CD4-positive, alpha-beta T cell treated with Interleukin-17A for 1 hour (primary cell): ENCODE data around the gene DNMT3L.
"Not testable (repeated sequence)": the region's sequence is repeated elsewhere in the genome, so short reads cannot be mapped to it uniquely, and the experiment has no call there.

ENCODE experiments used
- DNase-seq: peaks from one replicate; pipeline ENCODE4 v3.0.0-alpha.2; 2020

The DNMT3L gene

GRCh38 chr21:44275041-44275440 is 13.3 kb upstream of the DNMT3L start:
- no peak for DNase-seq

GRCh38 chr21:44273046-44273445 is 11.3 kb upstream of the DNMT3L start:
- DNase-seq, result no peak

- no peak for DNase-seq
These were observed 10.7 kb upstream of the DNMT3L start for GRCh38 chr21:44272284-44272858.

GRCh38 chr21:44271558-44272283 is 10.0 kb upstream of the DNMT3L start:
- no peak for DNase-seq

GRCh38 chr21:44269090-44269489 is 7.4 kb upstream of the DNMT3L start:
- DNase-seq, result no peak

- DNase-seq, result peak; percentile 47
These were observed 6.0 kb upstream of the DNMT3L start for GRCh38 chr21:44267655-44268142.

GRCh38 chr21:44265734-44266270 is 4.1 kb upstream of the DNMT3L start:
- no peak for DNase-seq

GRCh38 chr21:44263768-44264167 is 2.1 kb upstream of the DNMT3L start:
- DNase-seq, result no peak

- no peak for DNase-seq
These were observed 1.6 kb upstream of the DNMT3L start for GRCh38 chr21:44263221-44263760.

GRCh38 chr21:44262338-44263056 is 800 bp upstream of the DNMT3L start:
- no peak for DNase-seq

GRCh38 chr21:44260791-44261631 is 686 bp downstream of the DNMT3L start:
- DNase-seq, result no peak

- no peak for DNase-seq
These were observed 1.6 kb downstream of the DNMT3L start for GRCh38 chr21:44260066-44260465.

GRCh38 chr21:44259082-44259705 is 2.5 kb downstream of the DNMT3L start:
- DNase-seq, result no peak

- no peak for DNase-seq
These were observed 3.5 kb downstream of the DNMT3L start for GRCh38 chr21:44258056-44258725.

GRCh38 chr21:44255511-44255981 is 6.2 kb downstream of the DNMT3L start:
- DNase-seq, result no peak

GRCh38 chr21:44253832-44254710 is 7.6 kb downstream of the DNMT3L start:
- DNase-seq, result no peak

- not testable (repeated sequence) for DNase-seq
These were observed 12.3 kb downstream of the DNMT3L start for GRCh38 chr21:44249204-44250037.

GRCh38 chr21:44247904-44248303 is 13.8 kb downstream of the DNMT3L start:
- not testable (repeated sequence) for DNase-seq

- DNase-seq, result not testable (repeated sequence)
These were observed 17.7 kb downstream of the DNMT3L start for GRCh38 chr21:44243980-44244379.
